Aorta (tissue), 5 donors: ENCODE measurements around the gene C4orf50. TPM values are rescaled to one million over a fixed set of nuclear protein-coding genes. Genes with fewer than 3 reads are reported as not detected.

Experiments used
- ATAC-seq: fragments of 200-7000 bp; cut with Tn5 transposase; one replicate; pipeline ENCODE4 v1.9.1; 2022; ENCODE audit warnings: moderate library complexity; ENCODE audit not compliant: low FRiP score
- DNase-seq, 2 donors: peaks; one replicate each; pipeline ENCODE4 v3.0.0-alpha.2; 2020
- H3K27ac ChIP-seq, 2 donors: one replicate each; pipeline ENCODE4 v1.5.1; 2013; ENCODE audit warnings: low read length in 2 of 2, mild to moderate bottlenecking in 2 of 2, moderate library complexity in 2 of 2, control low read depth in 1 of 2, inconsistent platforms in 1 of 2, low read depth in 1 of 2
- H3K27me3 ChIP-seq, 2 donors: one replicate each; pipeline ENCODE4 v1.6.1; 2013; ENCODE audit warnings: control low read depth in 1 of 2, low read length in 1 of 2, mild to moderate bottlenecking in 1 of 2, moderate library complexity in 1 of 2; ENCODE audit not compliant: insufficient read depth in 2 of 2, control insufficient read depth in 1 of 2
- H3K36me3 ChIP-seq, 2 donors: one replicate each; pipeline ENCODE4 v1.6.1; 2013; ENCODE audit warnings: control low read depth in 1 of 2, low read length in 1 of 2, mild to moderate bottlenecking in 1 of 2; ENCODE audit not compliant: insufficient read depth in 2 of 2, control insufficient read depth in 1 of 2
- H3K4me1 ChIP-seq, 2 donors: one replicate each; pipeline ENCODE4 v1.6.1; 2013; ENCODE audit warnings: low read length in 2 of 2, control low read depth in 1 of 2, mild to moderate bottlenecking in 1 of 2, moderate library complexity in 1 of 2; ENCODE audit not compliant: insufficient read depth in 2 of 2, control insufficient read depth in 1 of 2
- H3K4me3 ChIP-seq, 2 donors: one replicate each; pipeline ENCODE4 v1.5.1; 2013; ENCODE audit warnings: low read length in 2 of 2, control low read depth in 1 of 2, mild to moderate bottlenecking in 1 of 2
- H3K9me3 ChIP-seq: one replicate; pipeline ENCODE4 v1.6.1; 2013; ENCODE audit warnings: mild to moderate bottlenecking, low read length; ENCODE audit not compliant: control insufficient read depth
- WGBS, 2 donors: extraction: QIAGEN DNeasy Blood & Tissue Kit; methylation state at CpG; one replicate each; pipeline ENCODE4 v1.1.7; 2013; 5-methylcytosine and 5-hydroxymethylcytosine counted together
- intact Hi-C, 2 donors: fragments of 100-400 bp; cut with DNase I; formaldehyde crosslinking; loops; one replicate each; pipeline versions ENCODE4 v1.14.2 to v1.15.0; 2022
- microRNA-seq, 2 donors: library from miRNA; unstranded; fragments of <30 nt; microRNA quantifications; one replicate each; pipeline ENCODE4 v1.2.0, GENCODE V29; 2020
- polyA plus RNA-seq, 2 donors: library from polyadenylated mRNA; stranded (reverse); fragments of 200-250 nt; gene quantifications; one replicate each; pipeline ENCODE4 v1.2.3, GENCODE V29; 2013
- total RNA-seq, 2 donors: library from RNA; stranded (reverse); fragmentation: NEBNext Ultra II Directional; extraction: Animal tissue kit (Norgen Biotek cat#: 25700); gene quantifications; one replicate each; pipeline ENCODE4 v1.2.1, GENCODE V29; 2021
- donor health status: healthy with polysubstance abuse.
- donor health status: Bipolar disorder and iron deficiency.
- donor health status: DM: no; HTN: no; CAD: no.
- donor health status: DM: no; HTN: no; CAD: no.
- donor health status: DM: yes; HTN: yes; CAD: no.

Gene C4orf50
- total and polyA plus RNA-seq, 4 donors = 0.03 to 0.06 TPM; not detected in 2

GRCh38 chr4:5851637-5852301, 166.5 kb downstream of the C4orf50 start:
- Histone ChIP-seq H3K27ac (no peak overlapping the region), H3K36me3 (no peaks in the 10 kb centered on the region), H3K4me1 (no peaks in the 10 kb centered on the region), H3K9me3 (no peaks in the 10 kb centered on the region), H3K4me3 (no peak overlapping the region), H3K27me3 (peaks cover 0 to 1% of the 10 kb centered on the region in 2 donors)
- WGBS, 2 donors = 75 to 79% methylated on average over 4 of the region's 4 CpGs
- DNase-seq (no peak), ATAC-seq (no peak)
- intact Hi-C loops = no loop called here

Small RNAs within 50 kb of the gene (microRNA-seq; reads per million reads assigned to microRNA genes)
- 0 to 0.60 reads per million in 2 donors for gene MIR378D1

Other genes with a start within 250 kb of the C4orf50 start
- gene CRMP1, start 125.3 kb downstream of the C4orf50 start, total RNA-seq = 1 to 10 TPM in 1 of 2 donors, under 1 TPM in 1; 0.58 to 2.0 TPM
- gene CRMP1, start 125.3 kb downstream of the C4orf50 start, polyA plus RNA-seq = under 1 TPM in 1 of 2 donors, not detected in 1; 0.05 TPM
- under 1 TPM; 0.21 to 0.23 TPM for gene JAKMIP1, start 182.1 kb upstream of the C4orf50 start, total RNA-seq
- gene JAKMIP1, start 182.1 kb upstream of the C4orf50 start, polyA plus RNA-seq = under 1 TPM; 0.08 to 0.50 TPM